ENCODE results near the gene EEIG1.

DNA sequence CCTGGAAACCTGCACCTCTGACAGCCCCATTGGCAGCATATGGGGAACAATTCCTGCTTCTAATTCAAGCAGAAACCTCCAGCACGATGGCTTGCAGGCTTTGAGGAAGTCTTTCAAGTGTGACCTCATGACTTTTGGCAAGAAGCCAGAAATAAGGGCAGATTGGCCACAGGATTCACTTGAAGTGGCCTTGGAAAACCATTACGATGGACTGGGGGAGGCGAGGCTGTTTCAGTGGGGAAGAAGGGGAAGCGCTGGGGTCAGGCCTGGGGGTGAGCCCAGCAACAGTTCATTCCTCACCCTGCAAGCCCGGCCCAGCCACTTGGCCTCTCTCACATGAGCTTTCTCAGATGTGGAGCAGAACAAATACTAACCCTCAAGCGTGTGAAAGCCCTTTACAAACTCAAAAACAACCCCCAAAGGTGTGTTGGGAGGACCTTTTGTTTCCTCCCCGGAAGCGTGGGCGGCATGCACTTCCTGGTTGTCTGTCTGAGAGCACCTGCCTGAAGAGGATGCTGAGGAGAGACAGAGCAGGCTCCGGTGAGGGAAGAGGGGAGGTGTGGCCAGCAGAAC, 26.9 kb upstream of the EEIG1 start:
- TF ChIP-seq, protein P1, sequence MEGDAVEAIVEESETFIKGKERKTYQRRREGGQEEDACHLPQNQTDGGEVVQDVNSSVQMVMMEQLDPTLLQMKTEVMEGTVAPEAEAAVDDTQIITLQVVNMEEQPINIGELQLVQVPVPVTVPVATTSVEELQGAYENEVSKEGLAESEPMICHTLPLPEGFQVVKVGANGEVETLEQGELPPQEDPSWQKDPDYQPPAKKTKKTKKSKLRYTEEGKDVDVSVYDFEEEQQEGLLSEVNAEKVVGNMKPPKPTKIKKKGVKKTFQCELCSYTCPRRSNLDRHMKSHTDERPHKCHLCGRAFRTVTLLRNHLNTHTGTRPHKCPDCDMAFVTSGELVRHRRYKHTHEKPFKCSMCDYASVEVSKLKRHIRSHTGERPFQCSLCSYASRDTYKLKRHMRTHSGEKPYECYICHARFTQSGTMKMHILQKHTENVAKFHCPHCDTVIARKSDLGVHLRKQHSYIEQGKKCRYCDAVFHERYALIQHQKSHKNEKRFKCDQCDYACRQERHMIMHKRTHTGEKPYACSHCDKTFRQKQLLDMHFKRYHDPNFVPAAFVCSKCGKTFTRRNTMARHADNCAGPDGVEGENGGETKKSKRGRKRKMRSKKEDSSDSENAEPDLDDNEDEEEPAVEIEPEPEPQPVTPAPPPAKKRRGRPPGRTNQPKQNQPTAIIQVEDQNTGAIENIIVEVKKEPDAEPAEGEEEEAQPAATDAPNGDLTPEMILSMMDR (conservative IDR thresholded peaks at IDR 0.05 in 1 of 2, IDR thresholded peaks at IDR 0.05 in 1 of 2; ENCODE audit: extremely low read depth in 1 of 2, insufficient read depth in 1 of 2, low read depth in 1 of 2, low read length in 2 of 2), result no peak
- no peak for TF ChIP-seq EZH2 (IDR thresholded peaks at IDR 0.05; ENCODE audit: borderline replicate concordance, low read length)
